Adipose tissue (tissue), 3 donors: ENCODE measurements around the gene MBNL2. TPM values are rescaled to one million over a fixed set of nuclear protein-coding genes. Genes with fewer than 3 reads are reported as not detected.

Source experiments
- H3K27ac ChIP-seq: one replicate; pipeline ENCODE4 v1.5.1; 2013; ENCODE audit warnings: low read depth, low read length
- WGBS, 3 donors: extraction: QIAGEN DNeasy Blood & Tissue Kit; methylation state at CpG; one replicate each; pipeline ENCODE4 v1.1.7; 2013; 5-methylcytosine and 5-hydroxymethylcytosine counted together
- polyA plus RNA-seq, 3 donors: library from polyadenylated mRNA; stranded (reverse); fragments of 200-250 nt; gene quantifications; one replicate each; pipeline ENCODE4 v1.2.3, GENCODE V29; 2013
- donor health status: healthy with polysubstance abuse.
- donor health status: Bipolar disorder and iron deficiency.
- donor health status: healthy.

The MBNL2 gene
- polyA plus RNA-seq, 3 donors, result 17.8 to 34.3 (median 23.7) TPM

GRCh38 chr13:97302611-97303010, 80.5 kb downstream of the MBNL2 start:
- no peak overlapping the region for H3K27ac ChIP-seq
- 75 to 84% (median 78%) methylated on average over 3 of the region's 3 CpGs for WGBS, 3 donors

GRCh38 chr13:97306106-97306505, 84.0 kb downstream of the MBNL2 start:
- H3K27ac ChIP-seq, result no peak overlapping the region
- 81 to 84% (median 84%) methylated on average over 1 of the region's 1 CpG for WGBS, 3 donors

- H3K27ac ChIP-seq, result no peak overlapping the region
Measured at GRCh38 chr13:97306645-97307044, 84.5 kb downstream of the MBNL2 start.

- 68 to 76% (median 71%) methylated on average over 7 of the region's 7 CpGs for WGBS, 3 donors
- no peak overlapping the region for H3K27ac ChIP-seq
Measured at GRCh38 chr13:97307118-97307881, 85.2 kb downstream of the MBNL2 start.

- WGBS, 3 donors, result 39 to 56% (median 50%) methylated on average over 3 of the region's 3 CpGs
- H3K27ac ChIP-seq, result no peak overlapping the region
Measured at GRCh38 chr13:97307882-97308624, 85.9 kb downstream of the MBNL2 start.

- no peak overlapping the region for H3K27ac ChIP-seq
- 68 to 78% (median 74%) methylated on average over 5 of the region's 5 CpGs for WGBS, 3 donors
Measured at GRCh38 chr13:97308735-97309429, 86.7 kb downstream of the MBNL2 start.

GRCh38 chr13:97310809-97311436, 88.8 kb downstream of the MBNL2 start:
- 50 to 90% (median 84%) methylated on average over 6 of the region's 6 CpGs for WGBS, 3 donors
- H3K27ac ChIP-seq, result no peak overlapping the region

GRCh38 chr13:97311956-97312355, 89.8 kb downstream of the MBNL2 start:
- WGBS, 3 donors, result 78 to 86% (median 84%) methylated on average over 3 of the region's 3 CpGs
- H3K27ac ChIP-seq, result no peak overlapping the region

GRCh38 chr13:97313551-97314260, 91.6 kb downstream of the MBNL2 start:
- H3K27ac ChIP-seq, result no peak overlapping the region

GRCh38 chr13:97316390-97316789, 94.3 kb downstream of the MBNL2 start:
- no peak overlapping the region for H3K27ac ChIP-seq
- WGBS, 3 donors, result 53 to 85% (median 74%) methylated on average over 2 of the region's 2 CpGs

- H3K27ac ChIP-seq, result no peak overlapping the region
- 86 to 88% (median 88%) methylated on average over 1 of the region's 1 CpG for WGBS, 3 donors
Measured at GRCh38 chr13:97317933-97318332, 95.8 kb downstream of the MBNL2 start.

GRCh38 chr13:97318532-97318931, 96.4 kb downstream of the MBNL2 start:
- WGBS, 3 donors, result 58 to 87% (median 85%) methylated on average over 2 of the region's 2 CpGs
- H3K27ac ChIP-seq, result no peak overlapping the region

GRCh38 chr13:97319113-97319720, 97.1 kb downstream of the MBNL2 start:
- WGBS, 3 donors, result 60 to 77% (median 69%) methylated on average over 9 of the region's 9 CpGs
- H3K27ac ChIP-seq, result no peak overlapping the region

- H3K27ac ChIP-seq, result no peak overlapping the region
- WGBS, 3 donors, result 25 to 54% (median 44%) methylated on average over 2 of the region's 2 CpGs
Measured at GRCh38 chr13:97321101-97321500, 99.0 kb downstream of the MBNL2 start.

- 73 to 83% (median 80%) methylated on average over 7 of the region's 7 CpGs for WGBS, 3 donors
- H3K27ac ChIP-seq, result no peak overlapping the region
Measured at GRCh38 chr13:97321616-97322321, 99.6 kb downstream of the MBNL2 start.

- H3K27ac ChIP-seq, result no peak overlapping the region
- 77 to 88% (median 85%) methylated on average over 3 of the region's 3 CpGs for WGBS, 3 donors
Measured at GRCh38 chr13:97322740-97323342, 100.7 kb downstream of the MBNL2 start.

GRCh38 chr13:97324115-97324514, 102.0 kb downstream of the MBNL2 start:
- 75 to 90% (median 78%) methylated on average over 5 of the region's 5 CpGs for WGBS, 3 donors
- H3K27ac ChIP-seq, result no peak overlapping the region
